ENCODE measurements around the gene SEMA6B. TPM values are rescaled to one million over a fixed set of nuclear protein-coding genes. Genes with fewer than 3 reads are reported as not detected.

SEMA6B gene
- total and polyA plus RNA-seq, 11 donors, result 6.0 to 29.7 (median 10.1) TPM

- WGBS, 4 donors, result 74 to 80% (median 79%) methylated on average over 11 of the region's 11 CpGs
- intact Hi-C loops (cut with DNase I), result loop anchor here in 5 of 10 donors (10.0 kb wide), 2 partner anchors 247 to 257 kb away; partner anchors contain the start of gene SHD (in 2 of the 5)
Observed at GRCh38 chr19:4521170-4521887, 38.2 kb downstream of the SEMA6B start.

GRCh38 chr19:4519521-4520277 lies 39.8 kb downstream of the SEMA6B start:
- H3K4me3 ChIP-seq, result no peak overlapping the region
- H3K9me3 ChIP-seq, result no peaks in the 10 kb centered on the region
- DNase-seq (peak in 4 of 5 donors; percentile 44 to 83 (median 78)), ATAC-seq (peak; percentile 16 to 75 (median 70))
- peaks cover 0 to 32% (median 15%) of the 10 kb centered on the region in 12 donors for H3K4me1 ChIP-seq
- no peaks in the 10 kb centered on the region for H3K27me3 ChIP-seq
- peak overlapping the region; percentile 75 to 99 (median 91) for H3K27ac ChIP-seq
- peaks cover 0 to 14% (median 0%) of the 10 kb centered on the region in 9 donors for H3K36me3 ChIP-seq
- 41 to 45% (median 45%) methylated on average over 8 to 9 of the region's 9 CpGs for WGBS, 4 donors
- intact Hi-C loops (cut with DNase I), result loop anchor here in 5 of 10 donors (10.0 kb wide), 2 partner anchors 245 to 255 kb away; partner anchors contain the start of gene SHD (in 2 of the 5)
- TF ChIP-seq POLR2A (IDR thresholded peaks at IDR 0.05), result no peak
- no peak for TF ChIP-seq CTCF (IDR thresholded peaks at IDR 0.05)

More at GRCh38 chr19:4521170-4521887, 38.2 kb downstream of the SEMA6B start:
- Histone ChIP-seq H3K4me3 (no peak overlapping the region), H3K27me3 (no peaks in the 10 kb centered on the region), H3K36me3 (peaks cover 0 to 7% (median 0%) of the 10 kb centered on the region in 9 donors), H3K27ac (peak overlapping the region in 3 of 12 donors; percentile 89 to 97 (median 95)), H3K9me3 (no peaks in the 10 kb centered on the region), H3K4me1 (peaks cover 0 to 29% (median 12%) of the 10 kb centered on the region in 12 donors)
- DNase-seq (no peak), ATAC-seq (no peak)
- TF ChIP-seq CTCF (IDR thresholded peaks at IDR 0.05) (no peak), POLR2A (IDR thresholded peaks at IDR 0.05) (no peak)

- no peaks in the 10 kb centered on the region for H3K27me3 ChIP-seq
- intact Hi-C loops (cut with DNase I), result no loop called here
- 85 to 90% (median 89%) methylated on average over 5 to 6 of the region's 6 CpGs for WGBS, 4 donors
- DNase-seq (no peak), ATAC-seq (no peak)
- no peak for TF ChIP-seq POLR2A (IDR thresholded peaks at IDR 0.05)
- no peak for TF ChIP-seq CTCF (IDR thresholded peaks at IDR 0.05)
- peaks cover 0 to 16% (median 1%) of the 10 kb centered on the region in 9 donors for H3K36me3 ChIP-seq
- H3K27ac ChIP-seq, result peak overlapping the region; percentile 75 to 99 (median 91)
- H3K4me1 ChIP-seq, result peaks cover 0 to 34% (median 15%) of the 10 kb centered on the region in 12 donors
- peak overlapping the region in 1 of 12 donors; percentile 55 for H3K4me3 ChIP-seq
- no peaks in the 10 kb centered on the region for H3K9me3 ChIP-seq
Observed at GRCh38 chr19:4519172-4519496, 40.4 kb downstream of the SEMA6B start.

Data from heart left ventricle (tissue), 16 donors.